K562 (cell line): ENCODE data around the gene S100A7A. TPM values are rescaled to one million over a fixed set of nuclear protein-coding genes. Genes with fewer than 3 reads are reported as not detected.
A peak's percentile ranks its signal among the peaks of the same experiment; 100 is the strongest.

Experiments
- ATAC-seq: fragments of 200-7000 bp; cut with Tn5 transposase; 3 replicates; pipeline ENCODE4 v1.9.1; 2020; ENCODE audit warnings: moderate library complexity
- BruUV-seq: library from RNA; stranded (reverse); fragments of 400-500 nt; replicated peaks from 2 replicates; lab custom pipeline; 2021; lab: Mats Ljungman, UMichigan
- CTCF ChIA-PET: fragments of 300-600 bp; formaldehyde crosslinking; extraction: SDS; loops from one replicate; lab custom pipeline; 2021; ENCODE audit warnings: low intra/inter-chr PET ratio; lab: Yijun Ruan, JAX
- POLR2A ChIA-PET: fragments of 300-600, 350-650 bp; sonication (Branson Sonifier 250); formaldehyde crosslinking; extraction: SDS; loops from one replicate; lab custom pipeline; 2021; ENCODE audit warnings: antibody characterized with exemption, inconsistent platforms; lab: Yijun Ruan, JAX
- DNase-seq, 4 experiments: peaks; one replicate each; pipeline versions ENCODE4 v3.0.0 to v3.0.0-alpha.2; 2011 to 2018; ENCODE audit warnings: low spot score in 3 of 4, mixed read lengths in 3 of 4; ENCODE audit errors: extremely low read depth in 1 of 4
- FAIRE-seq: peaks from 2 replicates; lab custom pipeline; 2011; peaks lifted over from hg19 to GRCh38; lab: Jason Lieb, UNC
- H2AFZ ChIP-seq: 2 replicates; pipeline ENCODE4 v1.6.0; 2011; ENCODE audit warnings: low read depth, low read length, control low read depth, inconsistent platforms
- H3K27ac ChIP-seq: fragments of 200-600 bp; 3 replicates; pipeline ENCODE4 v1.8.0; 2011; ENCODE audit warnings: low read depth, mild to moderate bottlenecking, control low read depth, inconsistent platforms, low read length, moderate library complexity, mixed read lengths; ENCODE audit errors: extremely low read depth
- H3K27me3 ChIP-seq, 2 experiments: fragments of 300-600 bp in 1 of 2; 2 replicates in 1 of 2; 3 replicates in 1 of 2; pipeline versions ENCODE4 v1.6.0 to v1.8.0; 2011; ENCODE audit warnings: inconsistent platforms in 2 of 2, low read length in 2 of 2, mild to moderate bottlenecking in 1 of 2, mixed read lengths in 1 of 2, moderate library complexity in 1 of 2; ENCODE audit not compliant: control insufficient read depth in 2 of 2, insufficient read depth in 2 of 2
- H3K36me3 ChIP-seq: fragments of 300-600 bp; 3 replicates; pipeline ENCODE4 v1.8.0; 2011; ENCODE audit warnings: mild to moderate bottlenecking, low read length, inconsistent platforms; ENCODE audit not compliant: control insufficient read depth, insufficient read depth
- H3K4me1 ChIP-seq, 2 experiments: fragments of 200-600 bp in 1 of 2; replicated peaks in 1 of 2; 2 replicates in 1 of 2; 3 replicates in 1 of 2; pipeline versions ENCODE4 v1.5.1 to v1.8.0; 2011; ENCODE audit warnings: inconsistent platforms in 2 of 2, low read length in 2 of 2, mild to moderate bottlenecking in 1 of 2, mixed read lengths in 1 of 2, moderate library complexity in 1 of 2; ENCODE audit not compliant: control insufficient read depth in 2 of 2, insufficient read depth in 2 of 2
- H3K4me2 ChIP-seq: 2 replicates; pipeline ENCODE4 v1.6.1; 2011; ENCODE audit warnings: low read length, control low read depth, inconsistent platforms, mixed read lengths; ENCODE audit not compliant: insufficient read depth
- H3K4me3 ChIP-seq: fragments of 200-600 bp; sonication (generic), shearing (Covaris generic); 2 replicates; pipeline ENCODE4 v1.5.1; 2016; ENCODE audit warnings: control low read depth, inconsistent platforms
- H3K79me2 ChIP-seq: fragments of 200-600 bp; 3 replicates; pipeline ENCODE4 v1.8.0; 2011; ENCODE audit warnings: low read length, inconsistent platforms; ENCODE audit not compliant: control insufficient read depth, insufficient read depth
- H3K9ac ChIP-seq, 2 experiments: 2 replicates each; pipeline versions ENCODE4 v1.6.0 to v1.6.1; 2011; ENCODE audit warnings: low read depth in 2 of 2, low read length in 2 of 2, control low read depth in 1 of 2, inconsistent platforms in 1 of 2, mild to moderate bottlenecking in 1 of 2, mixed read lengths in 1 of 2; ENCODE audit not compliant: insufficient read depth in 1 of 2
- H3K9me1 ChIP-seq: one replicate; pipeline ENCODE4 v1.6.0; 2011; ENCODE audit warnings: inconsistent platforms, mild to moderate bottlenecking, low read length, moderate library complexity; ENCODE audit not compliant: control insufficient read depth, insufficient read depth
- H3K9me3 ChIP-seq: replicated peaks from 2 replicates; pipeline ENCODE4 v1.5.1; 2011; ENCODE audit warnings: low read depth, low read length, inconsistent platforms; ENCODE audit not compliant: control insufficient read depth, insufficient read depth
- H4K20me1 ChIP-seq: replicated peaks from 2 replicates; pipeline ENCODE4 v1.6.1; 2011; ENCODE audit warnings: low read length, inconsistent platforms, mixed read lengths; ENCODE audit not compliant: control insufficient read depth, insufficient read depth
- FOS ChIP-seq: IDR thresholded peaks from 3 replicates; pipeline ENCODE4 v1.6.1; 2011; ENCODE audit not compliant: insufficient read length; ENCODE audit errors: extremely low read depth
- HLTF ChIP-seq: fragments of 450-650 bp; IDR thresholded peaks from 2 replicates; pipeline ENCODE4 v1.6.1; 2016
- LARP7 ChIP-seq: fragments of 450-650 bp; IDR thresholded peaks from 2 replicates; pipeline ENCODE4 v1.6.1; 2016
- NFIC ChIP-seq: fragments of 450-650 bp; IDR thresholded peaks from 2 replicates; pipeline ENCODE4 v1.6.1; 2017; ENCODE audit warnings: mild to moderate bottlenecking, inconsistent platforms
- U2AF1 ChIP-seq: fragments of 200-400 bp; formaldehyde crosslinking; optimal IDR thresholded peaks from 2 replicates; pipeline ENCODE3; 2017; ENCODE audit warnings: mild to moderate bottlenecking, low read depth, low read length, moderate library complexity
- WGBS: fragments of 100-300 bp; shearing (Covaris generic); methylation state at CpG from one replicate; pipeline ENCODE4 v1.1.6; 2016; ENCODE audit warnings: low coverage, mixed read lengths; ENCODE audit not compliant: insufficient coverage; ENCODE audit errors: missing lambda C conversion rate; 5-methylcytosine and 5-hydroxymethylcytosine counted together
- in situ Hi-C: fragments of 300-500 bp; cut with MboI; formaldehyde crosslinking; loops from 4 replicates; pipeline ENCODE4 v1.15.0; 2018; ENCODE audit warnings: inconsistent platforms, mixed read lengths
- intact Hi-C: fragments of 100-400 bp; cut with micrococcal nuclease; formaldehyde crosslinking; loops from 2 replicates; pipeline ENCODE4 v1.14.2; 2022
- polyA plus RNA-seq, 8 experiments: library from polyadenylated mRNA; depleted of rRNA in 4 of 8; stranded (reverse) in 5 of 8; unstranded in 3 of 8; fragments of >200 nt; fragmentation: Nextera tagmentation in 2 of 8; fragmentation: Illumina TruSeq in 1 of 8; extraction: Ambion mirVana in 2 of 8; extraction: Trizol in 1 of 8; gene quantifications; 2 replicates each; pipeline versions ENCODE4 v1.2.1 to v1.2.3, GENCODE V29; 2011 to 2014; ENCODE audit warnings: inconsistent platforms in 1 of 8, missing spikeins in 1 of 8
- total RNA-seq, 7 experiments: library from RNA; depleted of rRNA in 6 of 7; stranded (reverse); fragments of >200 nt in 6 of 7; fragmentation: Illumina TruSeq in 2 of 7; extraction: Trizol in 2 of 7; gene quantifications; 2 replicates each; pipeline versions ENCODE4 v1.2.1 to v1.2.3, GENCODE V29; 2011 to 2021; ENCODE audit warnings: low replicate concordance in 1 of 7
- TF ChIP-seq, protein P1 (sequence below): sonication (generic); formaldehyde crosslinking; IDR thresholded peaks from 2 replicates; pipeline ENCODE4 v1.8.0; 2023; ENCODE audit warnings: missing genetic modification reagents, mild to moderate bottlenecking, borderline replicate concordance

The S100A7A gene
- total and polyA plus RNA-seq, 9 of the 15 experiments (the other 6 are each of a cell fraction or from before 2014, with no cell fraction given) = not detected

DNA sequence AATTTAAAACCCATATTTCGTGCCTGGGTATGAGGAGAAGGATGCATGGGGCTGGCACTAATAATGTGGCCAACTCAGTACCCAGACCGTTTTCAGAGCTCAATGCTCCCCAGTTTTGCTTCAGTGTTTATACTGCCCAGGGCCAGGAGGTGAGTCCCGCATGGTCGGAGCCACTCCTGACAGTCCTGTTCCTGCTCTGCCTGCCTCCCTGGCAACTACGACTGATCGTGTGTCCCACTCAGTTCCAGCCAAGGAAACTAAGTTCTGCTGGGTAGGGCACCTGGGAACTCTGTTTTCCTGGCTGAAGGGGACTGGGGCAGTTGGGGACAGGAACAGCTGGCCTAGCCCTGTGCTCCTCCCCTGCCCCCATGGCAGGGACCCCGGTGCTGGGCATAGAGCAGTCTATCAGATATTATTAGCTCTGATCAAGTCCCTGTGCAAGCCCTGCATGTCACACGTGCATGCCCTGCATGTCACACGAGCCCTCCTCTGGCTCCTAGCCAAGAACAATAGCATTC is 25.0 kb downstream of the S100A7A start:
- Histone ChIP-seq H2AFZ (no peak overlapping the region), H3K9me3 (no peaks in the 10 kb centered on the region), H3K4me2 (no peak overlapping the region), H3K4me1 (peaks cover 6 to 7% of the 10 kb centered on the region in 2 experiments; a peak in 4 of 5 replicates), H3K27me3 (peaks cover 2 to 18% of the 10 kb centered on the region in 2 experiments; a peak in 2 of 5 replicates), H3K9me1 (no peaks in the 10 kb centered on the region), H3K4me3 (no peak overlapping the region), H3K79me2 (no peaks in the 10 kb centered on the region), H4K20me1 (no peaks in the 10 kb centered on the region), H3K9ac (peak overlapping the region in 1 of 2 experiments; percentile 41; a peak in 2 of 4 replicates), H3K27ac (no peak overlapping the region), H3K36me3 (no peaks in the 10 kb centered on the region)
- intact Hi-C loops = no loop called here
- BruUV-seq = no TSS peak
- FAIRE-seq = no peak
- TF ChIP-seq LARP7 (no peak), HLTF (no peak), FOS (no peak), NFIC (peak; percentile 61), U2AF1 (no peak)
- TF ChIP-seq, protein P1, sequence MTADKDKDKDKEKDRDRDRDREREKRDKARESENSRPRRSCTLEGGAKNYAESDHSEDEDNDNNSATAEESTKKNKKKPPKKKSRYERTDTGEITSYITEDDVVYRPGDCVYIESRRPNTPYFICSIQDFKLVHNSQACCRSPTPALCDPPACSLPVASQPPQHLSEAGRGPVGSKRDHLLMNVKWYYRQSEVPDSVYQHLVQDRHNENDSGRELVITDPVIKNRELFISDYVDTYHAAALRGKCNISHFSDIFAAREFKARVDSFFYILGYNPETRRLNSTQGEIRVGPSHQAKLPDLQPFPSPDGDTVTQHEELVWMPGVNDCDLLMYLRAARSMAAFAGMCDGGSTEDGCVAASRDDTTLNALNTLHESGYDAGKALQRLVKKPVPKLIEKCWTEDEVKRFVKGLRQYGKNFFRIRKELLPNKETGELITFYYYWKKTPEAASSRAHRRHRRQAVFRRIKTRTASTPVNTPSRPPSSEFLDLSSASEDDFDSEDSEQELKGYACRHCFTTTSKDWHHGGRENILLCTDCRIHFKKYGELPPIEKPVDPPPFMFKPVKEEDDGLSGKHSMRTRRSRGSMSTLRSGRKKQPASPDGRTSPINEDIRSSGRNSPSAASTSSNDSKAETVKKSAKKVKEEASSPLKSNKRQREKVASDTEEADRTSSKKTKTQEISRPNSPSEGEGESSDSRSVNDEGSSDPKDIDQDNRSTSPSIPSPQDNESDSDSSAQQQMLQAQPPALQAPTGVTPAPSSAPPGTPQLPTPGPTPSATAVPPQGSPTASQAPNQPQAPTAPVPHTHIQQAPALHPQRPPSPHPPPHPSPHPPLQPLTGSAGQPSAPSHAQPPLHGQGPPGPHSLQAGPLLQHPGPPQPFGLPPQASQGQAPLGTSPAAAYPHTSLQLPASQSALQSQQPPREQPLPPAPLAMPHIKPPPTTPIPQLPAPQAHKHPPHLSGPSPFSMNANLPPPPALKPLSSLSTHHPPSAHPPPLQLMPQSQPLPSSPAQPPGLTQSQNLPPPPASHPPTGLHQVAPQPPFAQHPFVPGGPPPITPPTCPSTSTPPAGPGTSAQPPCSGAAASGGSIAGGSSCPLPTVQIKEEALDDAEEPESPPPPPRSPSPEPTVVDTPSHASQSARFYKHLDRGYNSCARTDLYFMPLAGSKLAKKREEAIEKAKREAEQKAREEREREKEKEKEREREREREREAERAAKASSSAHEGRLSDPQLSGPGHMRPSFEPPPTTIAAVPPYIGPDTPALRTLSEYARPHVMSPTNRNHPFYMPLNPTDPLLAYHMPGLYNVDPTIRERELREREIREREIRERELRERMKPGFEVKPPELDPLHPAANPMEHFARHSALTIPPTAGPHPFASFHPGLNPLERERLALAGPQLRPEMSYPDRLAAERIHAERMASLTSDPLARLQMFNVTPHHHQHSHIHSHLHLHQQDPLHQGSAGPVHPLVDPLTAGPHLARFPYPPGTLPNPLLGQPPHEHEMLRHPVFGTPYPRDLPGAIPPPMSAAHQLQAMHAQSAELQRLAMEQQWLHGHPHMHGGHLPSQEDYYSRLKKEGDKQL (CRISPR knock-in tag) = no peak
- CTCF ChIA-PET = interaction anchor here (0.7 kb wide), 1 partner anchor 24 kb away, joined by 8 read pairs; no protein-coding TSS in a partner anchor
- POLR2A ChIA-PET = interaction anchor here (0.5 to 0.9 kb wide), 2 partner anchors 8 to 14 kb away, joined by 3 to 5 read pairs; no protein-coding TSS in a partner anchor
- no peak for DNase-seq
- 24% methylated on average over 9 of the region's 9 CpGs for WGBS
- in situ Hi-C loops = no loop called here
- ATAC-seq = no peak
